ENCODE measurements around the gene CHRM4. TPM values are rescaled to one million over a fixed set of nuclear protein-coding genes. Genes with fewer than 3 reads are reported as not detected.

The CHRM4 gene
- total RNA-seq, 1 experiment from 2014 or later = 0.27 TPM

DNA sequence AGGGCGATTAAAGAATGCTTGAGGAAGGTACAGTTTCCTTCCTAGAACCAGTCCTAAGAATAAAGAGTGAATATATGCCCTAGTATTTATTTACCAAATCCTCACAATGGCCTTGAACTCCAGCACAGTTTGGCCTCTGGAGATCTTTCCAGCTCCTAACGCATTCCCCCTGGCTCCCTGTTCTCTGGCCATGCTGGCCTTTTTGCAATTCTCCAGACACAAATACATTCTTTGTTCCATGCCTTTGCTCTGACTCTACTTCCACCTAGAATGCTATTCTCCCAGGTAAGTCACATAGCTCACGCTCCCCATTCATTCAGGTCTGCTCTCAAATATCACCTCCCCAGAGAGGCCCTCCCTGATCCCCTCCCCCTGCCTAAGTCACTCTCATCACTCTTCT lies 48.1 kb downstream of the CHRM4 start:
- H3K9me3 Mint-ChIP-seq (ENCODE audit: unreplicated experiment) = no peaks in the 10 kb centered on the region
- CTCF ChIA-PET = interaction anchor here (0.6 to 1.7 kb wide), 3 partner anchors 9 to 48 kb away, joined by 3 to 4 read pairs (median 3); partner anchors contain the start of gene CHRM4
- no peaks in the 10 kb centered on the region for H3K27me3 ChIP-seq (replicated peaks; ENCODE audit: control insufficient read depth, insufficient read depth, low read length)
- H3K36me3 ChIP-seq (ENCODE audit: control insufficient read depth, insufficient read depth, low read length) = no peaks in the 10 kb centered on the region
- H3K4me3 ChIP-seq (ENCODE audit: low read depth, low read length) = no peak overlapping the region
- TF ChIP-seq, protein P1, sequence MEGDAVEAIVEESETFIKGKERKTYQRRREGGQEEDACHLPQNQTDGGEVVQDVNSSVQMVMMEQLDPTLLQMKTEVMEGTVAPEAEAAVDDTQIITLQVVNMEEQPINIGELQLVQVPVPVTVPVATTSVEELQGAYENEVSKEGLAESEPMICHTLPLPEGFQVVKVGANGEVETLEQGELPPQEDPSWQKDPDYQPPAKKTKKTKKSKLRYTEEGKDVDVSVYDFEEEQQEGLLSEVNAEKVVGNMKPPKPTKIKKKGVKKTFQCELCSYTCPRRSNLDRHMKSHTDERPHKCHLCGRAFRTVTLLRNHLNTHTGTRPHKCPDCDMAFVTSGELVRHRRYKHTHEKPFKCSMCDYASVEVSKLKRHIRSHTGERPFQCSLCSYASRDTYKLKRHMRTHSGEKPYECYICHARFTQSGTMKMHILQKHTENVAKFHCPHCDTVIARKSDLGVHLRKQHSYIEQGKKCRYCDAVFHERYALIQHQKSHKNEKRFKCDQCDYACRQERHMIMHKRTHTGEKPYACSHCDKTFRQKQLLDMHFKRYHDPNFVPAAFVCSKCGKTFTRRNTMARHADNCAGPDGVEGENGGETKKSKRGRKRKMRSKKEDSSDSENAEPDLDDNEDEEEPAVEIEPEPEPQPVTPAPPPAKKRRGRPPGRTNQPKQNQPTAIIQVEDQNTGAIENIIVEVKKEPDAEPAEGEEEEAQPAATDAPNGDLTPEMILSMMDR (IDR thresholded peaks at IDR 0.05; ENCODE audit: insufficient read depth in 1 of 2, low read depth in 1 of 2, low read length in 1 of 2, severe bottlenecking in 1 of 2, unreplicated experiment in 1 of 2) = no peak
- BruUV-seq (replicated peaks) = no TSS peak
- H3K4me1 Mint-ChIP-seq (ENCODE audit: low read depth, unreplicated experiment) = peaks cover 15% of the 10 kb centered on the region
- peaks cover 6% of the 10 kb centered on the region for H3K36me3 Mint-ChIP-seq (ENCODE audit: insufficient read depth, unreplicated experiment)
- no peaks in the 10 kb centered on the region for H3K9me3 ChIP-seq
- no peak for DNase-seq
- H3K27ac Mint-ChIP-seq (ENCODE audit: unreplicated experiment) = no peak overlapping the region
- H3K27me3 Mint-ChIP-seq (ENCODE audit: insufficient read depth, unreplicated experiment) = no peaks in the 10 kb centered on the region
- intact Hi-C loops (cut with micrococcal nuclease; ENCODE audit: unreplicated experiment) = no loop called here
- no peak overlapping the region for H3K4me3 Mint-ChIP-seq (ENCODE audit: unreplicated experiment)
- POLR2A ChIA-PET = no interaction called here
- H3K4me1 ChIP-seq = peaks cover 12% of the 10 kb centered on the region

GRCh38 chr11:46342239-46342638 lies 49.3 kb downstream of the CHRM4 start:
- no peak overlapping the region for H3K27ac Mint-ChIP-seq (ENCODE audit: unreplicated experiment)
- ChIA-PET POLR2A (no interaction called here), CTCF (no interaction called here)
- no peaks in the 10 kb centered on the region for H3K9me3 ChIP-seq
- H3K27me3 ChIP-seq (replicated peaks; ENCODE audit: control insufficient read depth, insufficient read depth, low read length) = no peaks in the 10 kb centered on the region
- H3K4me3 ChIP-seq (ENCODE audit: low read depth, low read length) = no peak overlapping the region
- H3K4me1 Mint-ChIP-seq (ENCODE audit: low read depth, unreplicated experiment) = peaks cover 15% of the 10 kb centered on the region
- DNase-seq = no peak
- peaks cover 10% of the 10 kb centered on the region for H3K4me1 ChIP-seq
- no TSS peak for BruUV-seq (replicated peaks)
- H3K27me3 Mint-ChIP-seq (ENCODE audit: insufficient read depth, unreplicated experiment) = no peaks in the 10 kb centered on the region
- peaks cover 6% of the 10 kb centered on the region for H3K36me3 Mint-ChIP-seq (ENCODE audit: insufficient read depth, unreplicated experiment)
- TF ChIP-seq, protein P1 (IDR thresholded peaks at IDR 0.05; ENCODE audit: insufficient read depth in 1 of 2, low read depth in 1 of 2, low read length in 1 of 2, severe bottlenecking in 1 of 2, unreplicated experiment in 1 of 2) = no peak
- H3K9me3 Mint-ChIP-seq (ENCODE audit: unreplicated experiment) = no peaks in the 10 kb centered on the region
- intact Hi-C loops (cut with micrococcal nuclease; ENCODE audit: unreplicated experiment) = no loop called here
- no peak overlapping the region for H3K4me3 Mint-ChIP-seq (ENCODE audit: unreplicated experiment)
- H3K36me3 ChIP-seq (ENCODE audit: control insufficient read depth, insufficient read depth, low read length) = no peaks in the 10 kb centered on the region

- H3K27me3 ChIP-seq (replicated peaks; ENCODE audit: control insufficient read depth, insufficient read depth, low read length) = no peaks in the 10 kb centered on the region
- H3K4me3 Mint-ChIP-seq (ENCODE audit: unreplicated experiment) = no peak overlapping the region
- BruUV-seq (replicated peaks) = no TSS peak
- POLR2A ChIA-PET = no interaction called here
- no peaks in the 10 kb centered on the region for H3K9me3 ChIP-seq
- no peaks in the 10 kb centered on the region for H3K36me3 ChIP-seq (ENCODE audit: control insufficient read depth, insufficient read depth, low read length)
- no peaks in the 10 kb centered on the region for H3K27me3 Mint-ChIP-seq (ENCODE audit: insufficient read depth, unreplicated experiment)
- CTCF ChIA-PET = interaction anchor here (1.0 kb wide), 1 partner anchor 104 kb away, joined by 5 read pairs; no protein-coding TSS in a partner anchor
- TF ChIP-seq, protein P1 (IDR thresholded peaks at IDR 0.05; ENCODE audit: insufficient read depth in 1 of 2, low read depth in 1 of 2, low read length in 1 of 2, severe bottlenecking in 1 of 2, unreplicated experiment in 1 of 2) = no peak
- no peaks in the 10 kb centered on the region for H3K9me3 Mint-ChIP-seq (ENCODE audit: unreplicated experiment)
- no peak overlapping the region for H3K27ac Mint-ChIP-seq (ENCODE audit: unreplicated experiment)
- no peak for DNase-seq
- H3K4me3 ChIP-seq (ENCODE audit: low read depth, low read length) = no peak overlapping the region
- intact Hi-C loops (cut with micrococcal nuclease; ENCODE audit: unreplicated experiment) = no loop called here
- no peaks in the 10 kb centered on the region for H3K36me3 Mint-ChIP-seq (ENCODE audit: insufficient read depth, unreplicated experiment)
- H3K4me1 ChIP-seq = peaks cover 10% of the 10 kb centered on the region
- peaks cover 10% of the 10 kb centered on the region for H3K4me1 Mint-ChIP-seq (ENCODE audit: low read depth, unreplicated experiment)
Observed at GRCh38 chr11:46341454-46341853, 50.1 kb downstream of the CHRM4 start.

Measured in Caco-2 (cell line).